ENCODE data around the gene TBX5. TPM values are rescaled to one million over a fixed set of nuclear protein-coding genes. Genes with fewer than 3 reads are reported as not detected.

Gene TBX5
- total and polyA plus RNA-seq, 2 donors (not counting 1 experiment from before 2014, with no cell fraction given): 16.8 to 19.4 TPM

GRCh38 chr12:114409852-114410600 lies 4.1 kb upstream of the TBX5 start:
- Histone ChIP-seq H3K4me1 (ENCODE audit: control insufficient read depth, extremely low read depth, insufficient read depth, low read length) (peaks cover 12% of the 10 kb centered on the region), H3K4me2 (ENCODE audit: extremely low read depth, insufficient read depth, low read length) (peak overlapping the region; percentile 73), H3K36me3 (ENCODE audit: control insufficient read depth, insufficient read depth, low read length) (no peaks in the 10 kb centered on the region), H3K9ac (ENCODE audit: insufficient read depth, low read length) (peak overlapping the region; percentile 86), H3K79me2 (ENCODE audit: control insufficient read depth, insufficient read depth, low read length) (peaks cover 99% of the 10 kb centered on the region), H4K20me1 (ENCODE audit: control insufficient read depth, extremely low read depth, insufficient read depth, low read length) (no peaks in the 10 kb centered on the region), H3K27ac (ENCODE audit: insufficient read depth, low read length) (peak overlapping the region; percentile 92), H3K27me3 (ENCODE audit: control insufficient read depth, insufficient read depth, low read length) (no peaks in the 10 kb centered on the region), H3K4me3 (replicated peaks in 1 of 4; ENCODE audit: control extremely low read depth in 1 of 4, insufficient read depth in 1 of 4, low read depth in 3 of 4, low read length in 4 of 4) (peak overlapping the region; percentile 38 to 86 (median 58)), H2AFZ (ENCODE audit: low read length) (no peak overlapping the region), H3K9me3 (ENCODE audit: control insufficient read depth, insufficient read depth, low read depth, low read length) (no peaks in the 10 kb centered on the region)
- TF ChIP-seq EZH2 (IDR thresholded peaks at IDR 0.05; ENCODE audit: low read length, missing control alignments) (no peak), CTCF (conservative IDR thresholded peaks at IDR 0.05 in 1 of 2, IDR thresholded peaks at IDR 0.05 in 1 of 2; ENCODE audit: low read depth in 1 of 2, low read length in 2 of 2) (no peak)
- peak in 1 of 2 donors; percentile 70 for DNase-seq (ENCODE audit: low read depth in 2 of 2)

- H3K9ac ChIP-seq (ENCODE audit: insufficient read depth, low read length): peak overlapping the region; percentile 86
These were observed 3.2 kb upstream of the TBX5 start for GRCh38 chr12:114408886-114409851.

More at GRCh38 chr12:114408886-114409851, 3.2 kb upstream of the TBX5 start:
- Histone ChIP-seq H3K27me3 (ENCODE audit: control insufficient read depth, insufficient read depth, low read length) (no peaks in the 10 kb centered on the region), H3K4me2 (ENCODE audit: extremely low read depth, insufficient read depth, low read length) (peak overlapping the region; percentile 73), H3K4me3 (replicated peaks in 1 of 4; ENCODE audit: control extremely low read depth in 1 of 4, insufficient read depth in 1 of 4, low read depth in 3 of 4, low read length in 4 of 4) (peak overlapping the region; percentile 38 to 86 (median 58)), H3K36me3 (ENCODE audit: control insufficient read depth, insufficient read depth, low read length) (no peaks in the 10 kb centered on the region), H2AFZ (ENCODE audit: low read length) (no peak overlapping the region), H4K20me1 (ENCODE audit: control insufficient read depth, extremely low read depth, insufficient read depth, low read length) (no peaks in the 10 kb centered on the region), H3K27ac (ENCODE audit: insufficient read depth, low read length) (peak overlapping the region; percentile 92), H3K9me3 (ENCODE audit: control insufficient read depth, insufficient read depth, low read depth, low read length) (no peaks in the 10 kb centered on the region), H3K4me1 (ENCODE audit: control insufficient read depth, extremely low read depth, insufficient read depth, low read length) (peaks cover 7% of the 10 kb centered on the region), H3K79me2 (ENCODE audit: control insufficient read depth, insufficient read depth, low read length) (peaks cover 99% of the 10 kb centered on the region)
- TF ChIP-seq CTCF (conservative IDR thresholded peaks at IDR 0.05 in 1 of 2, IDR thresholded peaks at IDR 0.05 in 1 of 2; ENCODE audit: low read depth in 1 of 2, low read length in 2 of 2): no peak
- TF ChIP-seq EZH2 (IDR thresholded peaks at IDR 0.05; ENCODE audit: low read length, missing control alignments): no peak
- DNase-seq (ENCODE audit: low read depth in 2 of 2): peak in 1 of 2 donors; percentile 87
